ENCODE measurements around the gene FBXO46. TPM values are rescaled to one million over a fixed set of nuclear protein-coding genes. Genes with fewer than 3 reads are reported as not detected.

Gene FBXO46
- total RNA-seq, 6 experiments from 2014 or later: 8.4 to 14.5 (median 11.0) TPM

- Mint-ChIP-seq H3K9me3 (no peaks in the 10 kb centered on the region), H3K27ac (no peak overlapping the region), H3K27me3 (ENCODE audit: insufficient read depth) (peaks cover 3% of the 10 kb centered on the region), H3K36me3 (ENCODE audit: low read depth) (no peaks in the 10 kb centered on the region), H3K4me1 (ENCODE audit: low read depth) (peaks cover 25% of the 10 kb centered on the region), H3K4me3 (no peak overlapping the region)
- TF ChIP-seq CTCF (IDR thresholded peaks at IDR 0.05): no peak
- DNase-seq: peak; percentile 8
These were observed 59.8 kb downstream of the FBXO46 start for GRCh38 chr19:45670670-45671453.

GRCh38 chr19:45668342-45668871 is 62.3 kb downstream of the FBXO46 start:
- H3K4me1 Mint-ChIP-seq (ENCODE audit: low read depth): peaks cover 34% of the 10 kb centered on the region
- peak overlapping the region; percentile 56 for H3K27ac Mint-ChIP-seq
- H3K9me3 Mint-ChIP-seq: no peaks in the 10 kb centered on the region
- no peaks in the 10 kb centered on the region for H3K36me3 Mint-ChIP-seq (ENCODE audit: low read depth)
- no peak for TF ChIP-seq CTCF (IDR thresholded peaks at IDR 0.05)
- DNase-seq: no peak
- peak overlapping the region; percentile 89 for H3K4me3 Mint-ChIP-seq
- H3K27me3 Mint-ChIP-seq (ENCODE audit: insufficient read depth): peaks cover 8% of the 10 kb centered on the region

- H3K36me3 Mint-ChIP-seq (ENCODE audit: low read depth): no peaks in the 10 kb centered on the region
- peaks cover 8% of the 10 kb centered on the region for H3K27me3 Mint-ChIP-seq (ENCODE audit: insufficient read depth)
- DNase-seq: peak; percentile 53
These were observed 62.9 kb downstream of the FBXO46 start, which contains the start of gene GIPR for GRCh38 chr19:45667620-45668341. Gene GIPR, plus strand, starts transcription at chr19:45668221. Its CDS starts 1,300 bp downstream, at chr19:45669521.

GRCh38 chr19:45664575-45664974 is 66.1 kb downstream of the FBXO46 start:
- H3K27ac Mint-ChIP-seq: no peak overlapping the region
- H3K27me3 Mint-ChIP-seq (ENCODE audit: insufficient read depth): peaks cover 18% of the 10 kb centered on the region
- DNase-seq: no peak
- no peaks in the 10 kb centered on the region for H3K9me3 Mint-ChIP-seq
- peaks cover 32% of the 10 kb centered on the region for H3K4me1 Mint-ChIP-seq (ENCODE audit: low read depth)
- TF ChIP-seq CTCF (IDR thresholded peaks at IDR 0.05): no peak
- H3K36me3 Mint-ChIP-seq (ENCODE audit: low read depth): no peaks in the 10 kb centered on the region
- H3K4me3 Mint-ChIP-seq: no peak overlapping the region

More at GRCh38 chr19:45667620-45668341, 62.9 kb downstream of the FBXO46 start, which contains the start of gene GIPR:
- H3K9me3 Mint-ChIP-seq: no peaks in the 10 kb centered on the region
- H3K4me1 Mint-ChIP-seq (ENCODE audit: low read depth): peaks cover 34% of the 10 kb centered on the region
- peak within 1 kb of the TSS; percentile 89 for H3K4me3 Mint-ChIP-seq
- TF ChIP-seq CTCF (IDR thresholded peaks at IDR 0.05): no peak
- H3K27ac Mint-ChIP-seq: peak within 1 kb of the TSS; percentile 56

GRCh38 chr19:45663800-45664199 is 66.9 kb downstream of the FBXO46 start:
- no peaks in the 10 kb centered on the region for H3K36me3 Mint-ChIP-seq (ENCODE audit: low read depth)
- TF ChIP-seq CTCF (IDR thresholded peaks at IDR 0.05): no peak
- no peaks in the 10 kb centered on the region for H3K9me3 Mint-ChIP-seq
- H3K27ac Mint-ChIP-seq: no peak overlapping the region
- peaks cover 23% of the 10 kb centered on the region for H3K27me3 Mint-ChIP-seq (ENCODE audit: insufficient read depth)
- peaks cover 25% of the 10 kb centered on the region for H3K4me1 Mint-ChIP-seq (ENCODE audit: low read depth)
- no peak for DNase-seq
- H3K4me3 Mint-ChIP-seq: no peak overlapping the region
